Transverse colon (tissue), 4 donors: ENCODE measurements around the gene METRNL. TPM values are rescaled to one million over a fixed set of nuclear protein-coding genes. Genes with fewer than 3 reads are reported as not detected.
A peak's percentile ranks its signal among the peaks of the same experiment; 100 is the strongest.

Experiments used
- DNase-seq: peaks from one replicate; pipeline ENCODE4 v3.0.0-alpha.2; 2019
- H3K27ac ChIP-seq, 4 donors: fragments of 200-600 bp; sonication (generic); 2 replicates each; pipeline ENCODE4 v1.5.1; 2016 to 2018; ENCODE audit warnings: inconsistent platforms in 4 of 4
- H3K27me3 ChIP-seq: fragments of 200-600 bp; sonication (generic); 2 replicates; pipeline ENCODE4 v1.5.1; 2017; ENCODE audit warnings: inconsistent platforms
- H3K36me3 ChIP-seq, 4 donors: fragments of 200-600 bp; sonication (generic); 2 replicates each; pipeline ENCODE4 v1.5.1; 2017 to 2019; ENCODE audit warnings: inconsistent platforms in 4 of 4
- H3K4me1 ChIP-seq, 4 donors: fragments of 200-600 bp; sonication (generic); 2 replicates each; pipeline ENCODE4 v1.5.1; 2017 to 2020; ENCODE audit warnings: inconsistent platforms in 4 of 4
- H3K4me3 ChIP-seq, 4 donors: fragments of 200-600 bp; sonication (generic); 1 replicate in 1 of 4; 2 replicates in 3 of 4; pipeline versions ENCODE4 v1.5.1 to v1.6.1; 2017 to 2019; ENCODE audit warnings: inconsistent platforms in 4 of 4
- H3K9me3 ChIP-seq, 2 donors: fragments of 200-600 bp; sonication (generic); 2 replicates each; pipeline ENCODE4 v1.5.1; 2017 to 2019; ENCODE audit warnings: inconsistent platforms in 2 of 2
- EP300 ChIP-seq: sonication (generic); formaldehyde crosslinking; IDR thresholded peaks from one replicate; pipeline ENCODE4 v1.6.1; 2017; ENCODE audit warnings: antibody characterized with exemption, low read depth
- POLR2A ChIP-seq: fragments of 450-650 bp; IDR thresholded peaks from one replicate; pipeline ENCODE4 v1.6.1; 2016; ENCODE audit warnings: antibody characterized with exemption, mild to moderate bottlenecking, moderate library complexity
- POLR2AphosphoS5 ChIP-seq, 3 donors: sonication (generic); formaldehyde crosslinking; IDR thresholded peaks; one replicate each; pipeline ENCODE4 v1.6.1; 2016; ENCODE audit warnings: antibody characterized with exemption in 3 of 3
- WGBS, 2 donors: methylation state at CpG; one replicate each; pipeline ENCODE4 v1.1.5; 2018; ENCODE audit warnings: low coverage in 1 of 2; 5-methylcytosine and 5-hydroxymethylcytosine counted together
- in situ Hi-C, 4 donors: fragments of 200-750 bp; cut with MboI; loops; one replicate each; pipeline versions ENCODE4 v1.15.0 to v1.15.1; 2017; ENCODE audit warnings: low sequenced_read_pairs in 3 of 4, low pct_ligation_motif_present in 1 of 4, low pct_unique_long_range_greater_than_20kb in 1 of 4
- intact Hi-C: fragments of 100-400 bp; cut with DNase I; formaldehyde crosslinking; loops from one replicate; pipeline ENCODE4 v1.15.1; 2023; ENCODE audit warnings: low total_unique reads
- total RNA-seq, 4 donors: library from RNA; depleted of rRNA; stranded (reverse); fragments of >200 nt; gene quantifications; one replicate each; pipeline ENCODE4 v1.1.0, GENCODE V29; 2016
- TF ChIP-seq, protein P1 (sequence below), 5 experiments: fragments of 200-600 bp in 3 of 5; fragments of 450-650 bp in 2 of 5; sonication (generic) in 3 of 5; IDR thresholded peaks; 1 replicate in 2 of 5; 2 replicates in 3 of 5; pipeline ENCODE4 v1.5.1; 2016 to 2017; ENCODE audit warnings: antibody characterized with exemption in 5 of 5, inconsistent platforms in 3 of 5, mild to moderate bottlenecking in 2 of 5, moderate library complexity in 1 of 5

METRNL gene
- total RNA-seq, 4 donors from 2014 or later = 46.8 to 325 (median 112) TPM

- 47% methylated on average over 25 of the region's 32 CpGs; no CpG with 5 or more reads in 1 of the 2 donors for WGBS, 2 donors
- in situ Hi-C loops = no loop called here
- Histone ChIP-seq H3K9me3 (no peaks in the 10 kb centered on the region), H3K4me1 (peaks cover 13 to 22% (median 14%) of the 10 kb centered on the region in 4 donors), H3K27me3 (peaks cover 11% of the 10 kb centered on the region), H3K36me3 (no peaks in the 10 kb centered on the region), H3K27ac (peak overlapping the region; percentile 0 to 22 (median 15)), H3K4me3 (no peak overlapping the region)
- TF ChIP-seq POLR2A (peak; percentile 29), POLR2AphosphoS5 (IDR thresholded peaks at IDR 0.05) (peak in 1 of 3 donors; percentile 42), EP300 (no peak)
- TF ChIP-seq, protein P1, sequence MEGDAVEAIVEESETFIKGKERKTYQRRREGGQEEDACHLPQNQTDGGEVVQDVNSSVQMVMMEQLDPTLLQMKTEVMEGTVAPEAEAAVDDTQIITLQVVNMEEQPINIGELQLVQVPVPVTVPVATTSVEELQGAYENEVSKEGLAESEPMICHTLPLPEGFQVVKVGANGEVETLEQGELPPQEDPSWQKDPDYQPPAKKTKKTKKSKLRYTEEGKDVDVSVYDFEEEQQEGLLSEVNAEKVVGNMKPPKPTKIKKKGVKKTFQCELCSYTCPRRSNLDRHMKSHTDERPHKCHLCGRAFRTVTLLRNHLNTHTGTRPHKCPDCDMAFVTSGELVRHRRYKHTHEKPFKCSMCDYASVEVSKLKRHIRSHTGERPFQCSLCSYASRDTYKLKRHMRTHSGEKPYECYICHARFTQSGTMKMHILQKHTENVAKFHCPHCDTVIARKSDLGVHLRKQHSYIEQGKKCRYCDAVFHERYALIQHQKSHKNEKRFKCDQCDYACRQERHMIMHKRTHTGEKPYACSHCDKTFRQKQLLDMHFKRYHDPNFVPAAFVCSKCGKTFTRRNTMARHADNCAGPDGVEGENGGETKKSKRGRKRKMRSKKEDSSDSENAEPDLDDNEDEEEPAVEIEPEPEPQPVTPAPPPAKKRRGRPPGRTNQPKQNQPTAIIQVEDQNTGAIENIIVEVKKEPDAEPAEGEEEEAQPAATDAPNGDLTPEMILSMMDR (IDR thresholded peaks at IDR 0.05) = peak in 2 of 5 experiments; percentile 10 to 36
- peak; percentile 87 for DNase-seq
- intact Hi-C loops = no loop called here
These were observed 5.9 kb upstream of the METRNL start for GRCh38 chr17:83073389-83074063.

DNA sequence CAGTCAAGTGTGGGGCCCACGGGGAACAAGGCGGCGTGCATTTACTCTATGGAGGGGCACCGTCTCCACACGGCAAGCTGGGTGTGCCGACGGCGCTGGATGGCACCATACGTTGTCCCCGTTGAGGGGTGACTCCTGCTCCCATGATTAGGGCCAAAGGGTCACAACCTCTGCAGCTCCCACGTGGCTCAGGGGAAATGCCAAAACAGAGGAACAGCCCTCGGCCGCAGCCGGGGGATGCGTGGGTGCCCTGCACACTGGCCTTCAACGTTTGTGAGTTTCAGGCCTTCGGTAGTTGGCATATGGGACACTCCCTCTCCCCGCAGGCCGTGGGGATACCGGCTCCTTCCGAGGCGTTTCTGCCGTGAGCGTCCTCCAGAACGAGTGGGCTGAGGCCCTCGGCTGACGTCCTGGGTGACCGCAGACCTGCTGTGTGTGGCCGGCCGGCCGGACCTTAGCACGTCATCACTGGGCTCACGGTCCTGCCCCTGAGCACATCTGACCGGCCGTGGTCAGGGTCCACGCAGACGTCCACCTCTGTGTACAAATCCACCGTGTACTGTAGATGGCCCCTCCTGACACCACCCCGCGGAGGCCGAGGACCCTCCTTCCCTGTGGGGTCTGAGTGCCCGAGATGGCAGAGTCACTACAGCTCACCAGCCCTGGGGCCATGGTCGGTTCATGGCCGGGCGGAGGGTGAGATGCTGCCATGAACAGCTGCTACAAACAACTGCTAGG, 4.8 kb upstream of the METRNL start:
- Histone ChIP-seq H3K9me3 (no peaks in the 10 kb centered on the region), H3K27me3 (peaks cover 16% of the 10 kb centered on the region), H3K4me3 (no peak overlapping the region), H3K27ac (no peak overlapping the region), H3K36me3 (no peaks in the 10 kb centered on the region), H3K4me1 (peaks cover 14 to 28% (median 19%) of the 10 kb centered on the region in 4 donors)
- TF ChIP-seq EP300 (no peak), POLR2A (no peak), POLR2AphosphoS5 (IDR thresholded peaks at IDR 0.05) (no peak)
- TF ChIP-seq, protein P1 (IDR thresholded peaks at IDR 0.05) = no peak
- WGBS, 2 donors = 92% methylated on average over 42 of the region's 45 CpGs; no CpG with 5 or more reads in 1 of the 2 donors
- in situ Hi-C loops (no loop called here), intact Hi-C loops (no loop called here)
- no peak for DNase-seq

DNA sequence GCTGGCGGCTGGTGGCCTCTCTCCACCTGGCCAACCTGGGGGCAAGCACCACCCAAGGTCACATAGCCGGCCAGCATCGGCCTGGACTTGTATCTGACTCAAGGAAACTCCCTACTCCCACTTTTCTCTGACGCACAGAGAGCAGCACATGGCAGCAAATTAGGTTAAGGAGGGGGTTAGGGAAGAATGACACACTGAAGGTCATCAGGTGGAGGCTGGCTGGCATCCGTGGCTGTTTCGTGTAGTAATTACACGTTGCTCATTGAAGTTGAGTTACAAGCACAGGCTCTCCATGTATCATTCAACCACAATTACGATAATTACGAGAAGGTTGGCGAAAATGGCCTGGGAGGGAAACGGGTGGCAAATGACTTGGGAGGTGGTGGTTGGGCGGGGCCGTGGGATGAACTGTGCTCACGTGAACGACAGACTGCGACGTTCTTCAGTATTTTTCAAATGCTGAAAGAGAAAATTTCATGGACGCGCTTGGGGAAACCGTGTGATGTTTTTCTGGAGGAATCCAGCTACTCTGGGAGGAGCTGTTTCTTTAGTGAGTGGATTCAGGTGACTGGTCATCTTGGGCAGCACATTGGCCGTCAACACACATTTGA, 4.0 kb upstream of the METRNL start:
- Histone ChIP-seq H3K4me1 (peaks cover 14 to 28% (median 19%) of the 10 kb centered on the region in 4 donors), H3K27me3 (peaks cover 16% of the 10 kb centered on the region), H3K9me3 (no peaks in the 10 kb centered on the region), H3K27ac (no peak overlapping the region), H3K4me3 (no peak overlapping the region), H3K36me3 (no peaks in the 10 kb centered on the region)
- TF ChIP-seq EP300 (no peak), POLR2A (no peak), POLR2AphosphoS5 (IDR thresholded peaks at IDR 0.05) (no peak)
- TF ChIP-seq, protein P1 (IDR thresholded peaks at IDR 0.05) = no peak
- WGBS, 2 donors = 40 to 68% methylated on average over 16 to 20 of the region's 21 CpGs
- intact Hi-C loops (no loop called here), in situ Hi-C loops (no loop called here)
- no peak for DNase-seq

- Histone ChIP-seq H3K9me3 (no peaks in the 10 kb centered on the region), H3K27ac (no peak overlapping the region), H3K27me3 (peaks cover 16% of the 10 kb centered on the region), H3K4me1 (peaks cover 22 to 35% (median 27%) of the 10 kb centered on the region in 4 donors), H3K4me3 (no peak overlapping the region), H3K36me3 (no peaks in the 10 kb centered on the region)
- in situ Hi-C loops = no loop called here
- WGBS, 2 donors = 29 to 56% methylated on average over 1 to 6 of the region's 6 CpGs
- TF ChIP-seq, protein P1 (IDR thresholded peaks at IDR 0.05) = peak in 3 of 5 experiments; percentile 14 to 31 (median 16)
- no peak for TF ChIP-seq EP300
- DNase-seq = no peak
- intact Hi-C loops = no loop called here
These were observed 2.5 kb upstream of the METRNL start for GRCh38 chr17:83076938-83077337.
